Mesendoderm (in vitro differentiated cells): Measurements from ENCODE around the gene HIBCH. TPM values are rescaled to one million over a fixed set of nuclear protein-coding genes. Genes with fewer than 3 reads are reported as not detected.

ENCODE experiments used
- DNase-seq: peaks from one replicate; pipeline ENCODE4 v3.0.0; 2013
- H2AK5ac ChIP-seq: 2 replicates; pipeline ENCODE4 v1.6.1; 2013; ENCODE audit warnings: low read length, inconsistent platforms
- H2BK120ac ChIP-seq: 2 replicates; pipeline ENCODE4 v1.6.1; 2013; ENCODE audit warnings: low read depth, mild to moderate bottlenecking, low read length, moderate library complexity, mixed read lengths
- H2BK15ac ChIP-seq: replicated peaks from 2 replicates; pipeline ENCODE4 v1.6.1; 2013; ENCODE audit warnings: low read depth, mild to moderate bottlenecking, moderate library complexity
- H2BK5ac ChIP-seq: 2 replicates; pipeline ENCODE4 v1.6.1; 2013; ENCODE audit warnings: low read length, inconsistent platforms
- H3K18ac ChIP-seq: 2 replicates; pipeline ENCODE4 v1.6.1; 2013; ENCODE audit warnings: mild to moderate bottlenecking, low read length, mixed read lengths
- H3K23ac ChIP-seq: one replicate; pipeline ENCODE4 v1.6.1; 2013; ENCODE audit warnings: low read length
- H3K27ac ChIP-seq: 2 replicates; pipeline ENCODE4 v1.5.1; 2013; ENCODE audit warnings: low read depth, mild to moderate bottlenecking, inconsistent platforms, low read length, moderate library complexity
- H3K27me3 ChIP-seq: 2 replicates; pipeline ENCODE4 v1.6.1; 2013; ENCODE audit warnings: low read length, control low read depth, mild to moderate bottlenecking, inconsistent platforms; ENCODE audit not compliant: insufficient read depth, poor library complexity
- H3K36me3 ChIP-seq: 2 replicates; pipeline ENCODE4 v1.6.1; 2013; ENCODE audit warnings: low read length, inconsistent platforms; ENCODE audit not compliant: control insufficient read depth, insufficient read depth
- H3K4ac ChIP-seq: one replicate; pipeline ENCODE4 v1.6.1; 2013; ENCODE audit warnings: low read depth, mild to moderate bottlenecking, low read length, moderate library complexity
- H3K4me1 ChIP-seq: 2 replicates; pipeline ENCODE4 v1.6.1; 2013; ENCODE audit warnings: low read depth, low read length, inconsistent platforms; ENCODE audit not compliant: control insufficient read depth
- H3K4me2 ChIP-seq: 2 replicates; pipeline ENCODE4 v1.6.1; 2013; ENCODE audit warnings: low read length
- H3K4me3 ChIP-seq: 2 replicates; pipeline ENCODE4 v1.5.1; 2013; ENCODE audit warnings: mild to moderate bottlenecking, low read length
- H3K56ac ChIP-seq: one replicate; pipeline ENCODE4 v1.6.1; 2013; ENCODE audit warnings: low read length
- H3K79me1 ChIP-seq: 2 replicates; pipeline ENCODE4 v1.6.1; 2013; ENCODE audit warnings: low read length, inconsistent platforms
- H3K79me2 ChIP-seq: 2 replicates; pipeline ENCODE4 v1.6.1; 2013; ENCODE audit warnings: mild to moderate bottlenecking, low read length; ENCODE audit not compliant: control insufficient read depth, insufficient read depth
- H3K9ac ChIP-seq: 2 replicates; pipeline ENCODE4 v1.6.1; 2013; ENCODE audit warnings: low read length, inconsistent platforms
- H4K5ac ChIP-seq: one replicate; pipeline ENCODE4 v1.6.1; 2013; ENCODE audit warnings: low read length
- H4K8ac ChIP-seq: one replicate; pipeline ENCODE4 v1.6.1; 2013; ENCODE audit warnings: low read depth, mild to moderate bottlenecking, control low read depth, low read length, moderate library complexity
- WGBS: extraction: QIAGEN DNeasy Blood & Tissue Kit; methylation state at CpG from one replicate; pipeline ENCODE4 v1.1.7; 2013; ENCODE audit warnings: low lambda C conversion rate, missing lambda C conversion rate; ENCODE audit not compliant: insufficient coverage; ENCODE audit errors: extremely low coverage; 5-methylcytosine and 5-hydroxymethylcytosine counted together
- polyA plus RNA-seq, 2 experiments: library from polyadenylated mRNA; stranded (reverse); fragments of 200-250 nt; gene quantifications; one replicate each; pipeline ENCODE4 v1.2.3, GENCODE V29; 2013

HIBCH gene
- polyA plus RNA-seq (2013, experiment 1 of 2), result 22.4 TPM
- polyA plus RNA-seq (2013, experiment 2 of 2), result 21.3 TPM

- Histone ChIP-seq H3K56ac (peak within 1 kb of the TSS; percentile 91), H3K4me1 (no peaks in the 10 kb centered on the region), H3K4me2 (peak within 1 kb of the TSS; percentile 59), H3K79me2 (peaks cover 4% of the 10 kb centered on the region), H2BK5ac (no peak within 1 kb of the TSS), H2AK5ac (no peak within 1 kb of the TSS), H3K36me3 (no peaks in the 10 kb centered on the region), H3K18ac (peak within 1 kb of the TSS; percentile 42), H3K23ac (no peak within 1 kb of the TSS), H3K27me3 (no peaks in the 10 kb centered on the region), H3K79me1 (peaks cover 8% of the 10 kb centered on the region), H3K4ac (no peak within 1 kb of the TSS), H2BK15ac (no peak within 1 kb of the TSS), H2BK120ac (no peak within 1 kb of the TSS), H3K27ac (peak within 1 kb of the TSS; percentile 49), H4K8ac (no peak within 1 kb of the TSS), H3K9ac (peak within 1 kb of the TSS; percentile 72), H3K4me3 (peak within 1 kb of the TSS; percentile 83), H4K5ac (no peak within 1 kb of the TSS)
- peak; percentile 100 for DNase-seq
- no CpG with 5 or more reads among the region's 50 CpGs for WGBS
These were observed at the start of gene HIBCH for GRCh38 chr2:190319555-190320498. TSS of gene HIBCH (minus strand) at chr2:190319826. CDS start at chr2:190319750, 76 bp downstream.

- WGBS, result no CpG with 5 or more reads among the region's 4 CpGs
- no peak overlapping the region for H3K27ac ChIP-seq
- DNase-seq, result no peak
These were observed 47.5 kb upstream of the HIBCH start for GRCh38 chr2:190367091-190367490.

GRCh38 chr2:190366248-190366753, 46.7 kb upstream of the HIBCH start:
- Histone ChIP-seq H3K79me1 (no peaks in the 10 kb centered on the region), H3K9ac (no peak overlapping the region)
- WGBS, result no CpG with 5 or more reads among the region's 11 CpGs

More at GRCh38 chr2:190367091-190367490, 47.5 kb upstream of the HIBCH start:
- Histone ChIP-seq H3K36me3 (no peaks in the 10 kb centered on the region), H2BK120ac (no peak overlapping the region), H3K56ac (no peak overlapping the region), H3K4me3 (no peak overlapping the region), H3K18ac (no peak overlapping the region), H2AK5ac (no peak overlapping the region), H3K4me2 (no peak overlapping the region), H3K79me1 (no peaks in the 10 kb centered on the region), H3K9ac (no peak overlapping the region), H4K8ac (no peak overlapping the region), H2BK5ac (no peak overlapping the region), H3K79me2 (no peaks in the 10 kb centered on the region), H3K27me3 (no peaks in the 10 kb centered on the region), H4K5ac (no peak overlapping the region), H2BK15ac (no peak overlapping the region), H3K23ac (no peak overlapping the region), H3K4ac (no peak overlapping the region), H3K4me1 (no peaks in the 10 kb centered on the region)

GRCh38 chr2:190365499-190366204, 46.0 kb upstream of the HIBCH start:
- Histone ChIP-seq H2BK15ac (no peak overlapping the region), H3K23ac (no peak overlapping the region), H3K79me2 (no peaks in the 10 kb centered on the region), H3K4me2 (no peak overlapping the region), H3K18ac (no peak overlapping the region), H3K4ac (no peak overlapping the region), H3K4me3 (no peak overlapping the region), H3K27ac (no peak overlapping the region), H3K9ac (no peak overlapping the region), H2BK120ac (no peak overlapping the region), H4K8ac (no peak overlapping the region), H3K79me1 (no peaks in the 10 kb centered on the region), H3K27me3 (no peaks in the 10 kb centered on the region), H2AK5ac (no peak overlapping the region), H3K56ac (no peak overlapping the region), H4K5ac (no peak overlapping the region), H3K4me1 (no peaks in the 10 kb centered on the region), H2BK5ac (no peak overlapping the region), H3K36me3 (no peaks in the 10 kb centered on the region)
- WGBS, result no CpG with 5 or more reads among the region's 19 CpGs
- DNase-seq, result no peak

More at GRCh38 chr2:190366248-190366753, 46.7 kb upstream of the HIBCH start:
- no peaks in the 10 kb centered on the region for H3K36me3 ChIP-seq
- H2BK15ac ChIP-seq, result no peak overlapping the region
- no peaks in the 10 kb centered on the region for H3K4me1 ChIP-seq
- H2BK5ac ChIP-seq, result no peak overlapping the region
- no peak overlapping the region for H4K5ac ChIP-seq
- H3K56ac ChIP-seq, result no peak overlapping the region
- H3K4me2 ChIP-seq, result no peak overlapping the region
- no peak overlapping the region for H2BK120ac ChIP-seq
- no peak overlapping the region for H4K8ac ChIP-seq
- H3K23ac ChIP-seq, result no peak overlapping the region
- H3K27me3 ChIP-seq, result no peaks in the 10 kb centered on the region
- H3K4me3 ChIP-seq, result no peak overlapping the region
- H3K4ac ChIP-seq, result no peak overlapping the region
- no peak for DNase-seq
- no peaks in the 10 kb centered on the region for H3K79me2 ChIP-seq
- H3K27ac ChIP-seq, result no peak overlapping the region
- no peak overlapping the region for H2AK5ac ChIP-seq
- H3K18ac ChIP-seq, result no peak overlapping the region

- H3K27me3 ChIP-seq, result no peaks in the 10 kb centered on the region
- no peak for DNase-seq
- H3K27ac ChIP-seq, result no peak overlapping the region
- H2BK15ac ChIP-seq, result no peak overlapping the region
- no peak overlapping the region for H3K4ac ChIP-seq
- H2BK5ac ChIP-seq, result no peak overlapping the region
- H3K9ac ChIP-seq, result no peak overlapping the region
- no peaks in the 10 kb centered on the region for H3K79me1 ChIP-seq
- no peaks in the 10 kb centered on the region for H3K36me3 ChIP-seq
- H3K79me2 ChIP-seq, result no peaks in the 10 kb centered on the region
- H2BK120ac ChIP-seq, result no peak overlapping the region
- H3K23ac ChIP-seq, result no peak overlapping the region
- H2AK5ac ChIP-seq, result no peak overlapping the region
- no peak overlapping the region for H3K4me2 ChIP-seq
- H3K4me3 ChIP-seq, result no peak overlapping the region
- H3K4me1 ChIP-seq, result no peaks in the 10 kb centered on the region
- WGBS, result no CpG with 5 or more reads among the region's 1 CpG
- no peak overlapping the region for H3K56ac ChIP-seq
- H4K8ac ChIP-seq, result no peak overlapping the region
- no peak overlapping the region for H3K18ac ChIP-seq
- no peak overlapping the region for H4K5ac ChIP-seq
These were observed 43.3 kb upstream of the HIBCH start for GRCh38 chr2:190362894-190363293.
